ENCODE data around the gene ANKRD27. TPM values are rescaled to one million over a fixed set of nuclear protein-coding genes. Genes with fewer than 3 reads are reported as not detected.

The ANKRD27 gene
- total and polyA plus RNA-seq, 12 donors: 7.6 to 24.5 (median 18.6) TPM

DNA sequence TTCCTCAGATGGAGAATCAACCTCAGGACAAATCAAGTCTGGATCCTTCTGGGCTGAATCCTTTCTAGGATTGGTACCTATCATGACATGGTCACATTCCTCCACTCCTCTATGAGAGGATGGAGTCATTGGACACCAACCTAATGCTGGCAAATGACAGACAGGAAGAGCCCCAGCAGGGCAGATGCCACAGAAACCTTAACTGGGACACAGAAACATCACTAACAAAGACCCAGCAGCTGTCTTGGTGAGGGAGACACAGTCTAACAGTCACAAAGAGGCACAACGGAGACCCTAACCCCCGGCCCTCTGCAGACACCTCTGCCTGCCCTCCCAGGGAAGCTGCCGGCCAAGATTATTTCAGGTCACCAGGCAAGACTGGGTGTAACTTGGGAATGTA is 2.1 kb downstream of the ANKRD27 start:
- intact Hi-C loops (cut with DNase I): no loop called here
- no peak overlapping the region for H3K4me3 ChIP-seq
- H3K36me3 ChIP-seq: peaks cover 0 to 4% (median 0%) of the 10 kb centered on the region in 9 donors
- peaks cover 4 to 59% (median 38%) of the 10 kb centered on the region in 9 donors for H3K4me1 ChIP-seq
- TF ChIP-seq, protein P1, sequence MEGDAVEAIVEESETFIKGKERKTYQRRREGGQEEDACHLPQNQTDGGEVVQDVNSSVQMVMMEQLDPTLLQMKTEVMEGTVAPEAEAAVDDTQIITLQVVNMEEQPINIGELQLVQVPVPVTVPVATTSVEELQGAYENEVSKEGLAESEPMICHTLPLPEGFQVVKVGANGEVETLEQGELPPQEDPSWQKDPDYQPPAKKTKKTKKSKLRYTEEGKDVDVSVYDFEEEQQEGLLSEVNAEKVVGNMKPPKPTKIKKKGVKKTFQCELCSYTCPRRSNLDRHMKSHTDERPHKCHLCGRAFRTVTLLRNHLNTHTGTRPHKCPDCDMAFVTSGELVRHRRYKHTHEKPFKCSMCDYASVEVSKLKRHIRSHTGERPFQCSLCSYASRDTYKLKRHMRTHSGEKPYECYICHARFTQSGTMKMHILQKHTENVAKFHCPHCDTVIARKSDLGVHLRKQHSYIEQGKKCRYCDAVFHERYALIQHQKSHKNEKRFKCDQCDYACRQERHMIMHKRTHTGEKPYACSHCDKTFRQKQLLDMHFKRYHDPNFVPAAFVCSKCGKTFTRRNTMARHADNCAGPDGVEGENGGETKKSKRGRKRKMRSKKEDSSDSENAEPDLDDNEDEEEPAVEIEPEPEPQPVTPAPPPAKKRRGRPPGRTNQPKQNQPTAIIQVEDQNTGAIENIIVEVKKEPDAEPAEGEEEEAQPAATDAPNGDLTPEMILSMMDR (IDR thresholded peaks at IDR 0.05): no peak
- no peak overlapping the region for H3K27ac ChIP-seq
- no peaks in the 10 kb centered on the region for H3K9me3 ChIP-seq
- H3K27me3 ChIP-seq: peaks cover 0 to 23% (median 8%) of the 10 kb centered on the region in 7 donors
- no peak for DNase-seq
- no peak for ATAC-seq
- 83 to 86% methylated on average over 3 of the region's 3 CpGs for WGBS, 2 donors

DNA sequence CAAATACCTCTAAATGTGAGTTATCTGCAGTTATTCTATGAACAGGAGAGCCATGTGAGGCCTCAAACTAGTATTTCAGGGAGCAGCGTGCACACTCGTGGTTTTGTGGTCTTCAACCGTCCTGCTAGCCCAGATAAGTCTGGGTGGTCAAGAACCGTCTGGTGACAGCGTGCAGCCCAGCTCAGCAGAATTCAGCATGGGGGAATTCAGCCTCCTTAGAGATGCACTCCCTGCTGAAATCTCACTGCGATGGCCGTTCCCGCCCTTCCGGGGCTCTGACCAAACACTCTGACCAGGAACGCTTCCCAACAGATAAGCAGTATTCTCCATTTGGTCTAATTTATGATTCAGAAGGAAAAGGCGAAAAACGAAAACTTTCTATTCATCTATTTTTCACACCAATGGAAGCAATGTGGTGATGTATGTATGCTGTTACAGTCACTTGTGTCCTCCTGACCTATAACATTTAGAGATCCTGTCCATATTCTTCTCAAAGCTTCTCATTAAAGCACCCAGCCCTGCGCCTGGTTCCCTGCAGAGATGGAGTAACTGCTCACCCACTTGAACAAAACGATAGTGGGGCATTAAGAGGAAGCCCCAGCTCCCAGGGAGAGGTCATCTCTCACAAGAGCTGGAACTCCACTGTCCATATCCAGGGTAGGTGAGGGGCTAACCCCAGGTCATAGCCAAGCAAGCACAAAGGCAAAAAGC is 2.9 kb downstream of the ANKRD27 start:
- peaks cover 0 to 10% (median 2%) of the 10 kb centered on the region in 9 donors for H3K36me3 ChIP-seq
- no peak overlapping the region for H3K4me3 ChIP-seq
- TF ChIP-seq, protein P1 (IDR thresholded peaks at IDR 0.05): no peak
- no peak for ATAC-seq
- H3K27ac ChIP-seq: peak overlapping the region in 1 of 10 donors; percentile 48
- H3K27me3 ChIP-seq: peaks cover 0 to 15% (median 6%) of the 10 kb centered on the region in 7 donors
- no peak for DNase-seq
- 75 to 82% methylated on average over 14 of the region's 14 CpGs for WGBS, 2 donors
- intact Hi-C loops (cut with DNase I): no loop called here
- H3K4me1 ChIP-seq: peaks cover 4 to 65% (median 38%) of the 10 kb centered on the region in 9 donors
- no peaks in the 10 kb centered on the region for H3K9me3 ChIP-seq

DNA sequence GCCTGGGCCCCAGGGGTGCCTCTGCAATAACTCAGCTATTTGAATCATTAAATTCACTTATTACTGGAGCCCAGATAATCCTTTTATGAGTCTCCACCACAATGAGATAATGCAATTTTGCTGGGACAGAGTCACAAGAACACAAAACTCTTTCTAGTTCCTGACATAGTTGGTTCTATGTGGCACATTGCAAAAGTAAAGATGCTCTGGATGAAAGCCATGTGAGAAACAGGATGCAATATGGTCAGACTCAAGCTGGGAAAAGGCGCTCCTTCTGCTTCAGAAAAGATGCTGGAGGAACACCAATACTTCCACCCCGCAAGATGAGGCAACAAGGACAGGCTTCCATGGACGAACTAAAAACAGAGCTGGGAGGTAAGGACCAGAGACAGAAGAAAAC is 5.7 kb downstream of the ANKRD27 start:
- Histone ChIP-seq H3K27me3 (no peaks in the 10 kb centered on the region), H3K9me3 (no peaks in the 10 kb centered on the region), H3K4me1 (peaks cover 0 to 59% (median 36%) of the 10 kb centered on the region in 9 donors), H3K4me3 (no peak overlapping the region), H3K36me3 (peaks cover 0 to 15% (median 3%) of the 10 kb centered on the region in 9 donors), H3K27ac (peak overlapping the region in 2 of 10 donors; percentile 7 to 39)
- TF ChIP-seq, protein P1 (IDR thresholded peaks at IDR 0.05): no peak
- 79 to 93% methylated on average over 3 of the region's 3 CpGs for WGBS, 2 donors
- DNase-seq (no peak), ATAC-seq (no peak)
- intact Hi-C loops (cut with DNase I): no loop called here

DNA sequence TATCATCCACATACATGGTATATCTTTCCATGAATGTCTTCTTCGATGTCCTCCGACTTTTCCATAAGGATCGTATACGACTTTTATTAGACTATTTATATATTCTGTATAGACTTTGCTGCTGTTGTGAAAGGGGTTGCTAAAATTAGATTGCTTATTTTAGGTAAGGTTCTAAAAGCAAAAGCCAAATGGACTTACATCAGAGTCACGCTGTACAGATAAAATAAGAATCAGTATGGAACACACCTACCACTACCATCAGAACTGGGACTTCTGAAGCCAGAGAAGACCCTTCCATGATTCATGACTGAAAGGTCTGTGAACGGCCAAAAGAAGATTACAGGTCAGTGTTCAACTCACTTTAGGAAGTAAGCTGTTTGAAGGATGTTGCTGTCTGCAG is 8.9 kb downstream of the ANKRD27 start:
- peak in 7 of 8 donors; percentile 44 to 80 (median 71) for ATAC-seq

More for the DNA sequence above, 8.9 kb downstream of the ANKRD27 start:
- Histone ChIP-seq H3K27me3 (no peaks in the 10 kb centered on the region), H3K9me3 (no peaks in the 10 kb centered on the region), H3K27ac (peak overlapping the region in 9 of 10 donors; percentile 11 to 70 (median 59)), H3K36me3 (peaks cover 0 to 11% (median 3%) of the 10 kb centered on the region in 9 donors), H3K4me3 (peak overlapping the region in 7 of 10 donors; percentile 1 to 37 (median 17)), H3K4me1 (peaks cover 0 to 41% (median 15%) of the 10 kb centered on the region in 9 donors)
- WGBS, 2 donors: 57 to 68% methylated on average over 6 of the region's 6 CpGs
- TF ChIP-seq, protein P1 (IDR thresholded peaks at IDR 0.05): no peak
- DNase-seq: no peak
- intact Hi-C loops (cut with DNase I): no loop called here

Measured in heart right ventricle (tissue), 16 donors.